HepG2 (cell line): ENCODE results near the gene NOTUM. TPM values are rescaled to one million over a fixed set of nuclear protein-coding genes. Genes with fewer than 3 reads are reported as not detected.

ENCODE experiments used
- AHDC1 ChIP-seq: sonication (generic); formaldehyde crosslinking; IDR thresholded peaks from 2 replicates; pipeline ENCODE4 v1.5.1; 2020; ENCODE audit warnings: mild to moderate bottlenecking, missing genetic modification reagents, borderline replicate concordance
- AHR ChIP-seq: IDR thresholded peaks from 2 replicates; pipeline ENCODE4 v1.6.1; 2018; ENCODE audit warnings: missing genetic modification reagents, missing compliant biosample characterization
- FOSL1 ChIP-seq: sonication (generic); formaldehyde crosslinking; IDR thresholded peaks from 2 replicates; pipeline ENCODE4 v1.9.0; 2021; ENCODE audit warnings: missing genetic modification reagents, borderline replicate concordance
- HDAC6 ChIP-seq: fragments of 200-600 bp; sonication (generic); IDR thresholded peaks from 2 replicates; pipeline ENCODE4 v1.7.0; 2017; ENCODE audit warnings: mild to moderate bottlenecking, antibody characterized with exemption, low read length, low read depth
- HNRNPLL ChIP-seq: fragments of 200-400 bp; formaldehyde crosslinking; IDR thresholded peaks from 2 replicates; pipeline ENCODE4 v1.6.1; 2017; ENCODE audit warnings: mild to moderate bottlenecking, low read depth, low read length; ENCODE audit not compliant: poor library complexity, severe bottlenecking
- MAFF ChIP-seq: IDR thresholded peaks from 2 replicates; pipeline ENCODE4 v1.6.1; 2011; ENCODE audit warnings: low read depth, low read length, improper control_type of control experiment
- MED8 ChIP-seq: sonication (generic); formaldehyde crosslinking; IDR thresholded peaks from 2 replicates; pipeline ENCODE4 v1.8.1; 2023; ENCODE audit warnings: mild to moderate bottlenecking, missing genetic modification reagents; ENCODE audit not compliant: insufficient replicate concordance
- PAF1 ChIP-seq: IDR thresholded peaks from 2 replicates; pipeline ENCODE4 v1.6.1; 2016; ENCODE audit warnings: missing genetic modification reagents, missing compliant biosample characterization
- PBX2 ChIP-seq: IDR thresholded peaks from 2 replicates; pipeline ENCODE4 v1.6.1; 2016; ENCODE audit warnings: control low read depth
- PRPF4 ChIP-seq: fragments of 200-400 bp; formaldehyde crosslinking; IDR thresholded peaks from 2 replicates; pipeline ENCODE4 v1.6.1; 2016; ENCODE audit warnings: low read length, low read depth; ENCODE audit not compliant: poor library complexity, severe bottlenecking
- RAD21 ChIP-seq: fragments of 450-650 bp; formaldehyde crosslinking; IDR thresholded peaks from 2 replicates; pipeline ENCODE4 v1.5.0; 2020; ENCODE audit warnings: mild to moderate bottlenecking
- ZNF264 ChIP-seq: sonication (generic); formaldehyde crosslinking; IDR thresholded peaks from 2 replicates; pipeline ENCODE4 v1.4.0; 2020; ENCODE audit warnings: missing genetic modification reagents
- ZNF367 ChIP-seq: sonication (generic); formaldehyde crosslinking; IDR thresholded peaks from 2 replicates; pipeline ENCODE4 v1.4.0; 2020; ENCODE audit warnings: missing genetic modification reagents, borderline replicate concordance
- ZNF431 ChIP-seq: sonication (generic); formaldehyde crosslinking; IDR thresholded peaks from 2 replicates; pipeline ENCODE4 v1.9.0; 2022; ENCODE audit warnings: missing genetic modification reagents, low read depth, mild to moderate bottlenecking, borderline replicate concordance
- ZNF530 ChIP-seq: sonication (generic); formaldehyde crosslinking; IDR thresholded peaks from 2 replicates; pipeline ENCODE4 v1.5.0; 2020; ENCODE audit warnings: low read depth, mild to moderate bottlenecking, missing genetic modification reagents
- ZNF670 ChIP-seq: sonication (generic); formaldehyde crosslinking; IDR thresholded peaks from 2 replicates; pipeline ENCODE4 v1.8.0; 2022; ENCODE audit warnings: mild to moderate bottlenecking, missing genetic modification reagents, borderline replicate concordance
- polyA plus RNA-seq, 8 experiments: library from polyadenylated mRNA; depleted of rRNA in 3 of 8; stranded (reverse) in 7 of 8; unstranded in 1 of 8; fragments of >200 nt; fragmentation: Illumina TruSeq in 4 of 8; extraction: Trizol in 4 of 8; gene quantifications; 2 replicates each; pipeline versions ENCODE4 v1.2.1 to v1.2.3, GENCODE V29; 2011 to 2016; ENCODE audit warnings: low read depth in 4 of 8, missing spikeins in 1 of 8, mixed read lengths in 1 of 8; ENCODE audit not compliant: insufficient read depth in 1 of 8
- total RNA-seq, 5 experiments: library from RNA; depleted of rRNA; stranded (reverse); fragments of >200 nt; fragmentation: Illumina TruSeq; extraction: Trizol; gene quantifications; 2 replicates each; pipeline ENCODE4 v1.2.3, GENCODE V29; 2016; ENCODE audit warnings: low read depth in 1 of 5
- TF ChIP-seq, protein P1 (sequence below): sonication (generic); formaldehyde crosslinking; IDR thresholded peaks from 2 replicates; pipeline ENCODE4 v1.8.1; 2023; ENCODE audit warnings: mild to moderate bottlenecking, missing genetic modification reagents, borderline replicate concordance
- TF ChIP-seq, protein P2 (sequence below): sonication (generic); formaldehyde crosslinking; conservative IDR thresholded peaks from 2 replicates; pipeline ENCODE4 v1.4.0; 2020; ENCODE audit warnings: missing genetic modification reagents

NOTUM gene
- total and polyA plus RNA-seq, 2 of the 13 experiments (the other 11 are each of a cell fraction or from before 2014, with no cell fraction given) = 150 to 160 TPM

DNA sequence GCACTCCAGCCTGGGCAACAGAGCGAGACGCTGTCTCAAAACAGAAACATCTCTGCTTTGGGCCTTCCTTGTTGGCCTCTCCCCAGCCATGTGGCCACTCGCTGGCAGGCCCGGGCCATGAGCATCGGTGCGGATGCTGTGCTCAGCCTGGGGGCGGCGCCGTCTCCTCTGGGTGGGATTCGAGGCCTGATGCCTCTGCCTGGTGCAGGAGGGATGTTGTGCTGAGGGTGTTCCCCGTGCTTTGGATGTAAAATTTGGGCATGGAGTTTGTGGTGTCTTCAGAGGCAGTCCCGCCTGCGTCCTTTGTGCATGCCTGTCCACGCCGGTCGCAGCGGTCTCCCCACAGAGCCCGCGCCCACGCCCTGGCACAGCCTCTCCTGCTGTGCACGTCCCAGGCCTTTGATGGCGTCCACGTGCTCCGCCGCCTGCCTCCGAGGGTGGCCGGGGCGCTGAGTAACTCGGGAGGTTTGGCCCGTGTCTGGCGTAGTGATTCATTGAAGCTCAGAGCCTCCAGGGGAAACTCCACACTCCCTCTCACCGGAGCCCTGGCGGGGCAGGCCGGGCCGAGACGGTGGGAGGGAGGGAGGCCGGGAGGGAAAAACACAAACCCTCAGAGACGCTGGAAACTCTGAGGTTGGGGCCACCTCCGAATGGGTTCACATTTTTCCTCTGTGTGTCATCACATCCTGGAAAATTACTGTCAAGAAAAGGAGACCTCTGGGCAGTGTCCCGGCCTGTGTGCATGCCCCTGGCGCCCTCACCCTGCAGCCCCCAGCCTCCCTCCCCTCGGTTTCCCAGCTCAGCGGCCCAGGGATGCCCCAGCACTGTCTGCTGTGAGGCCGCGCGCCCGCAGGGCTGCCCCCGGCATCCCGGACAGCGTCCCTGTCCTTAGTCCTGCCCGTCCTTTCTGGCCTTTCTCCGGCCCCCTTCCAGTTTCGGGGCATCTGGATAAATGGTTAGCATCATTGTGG lies 42.7 kb upstream of the NOTUM start (continued):
- peak; percentile 10 for TF ChIP-seq PRPF4
- TF ChIP-seq ZNF367 (CRISPR knock-in tag) = no peak
- TF ChIP-seq, protein P1, sequence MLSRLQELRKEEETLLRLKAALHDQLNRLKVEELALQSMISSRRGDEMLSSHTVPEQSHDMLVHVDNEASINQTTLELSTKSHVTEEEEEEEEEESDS (CRISPR knock-in tag) = no peak; the same call in 1 of the 2 replicates
- 0 out of 2 replicates have a peak, but pooled peaks have one; percentile 93 for TF ChIP-seq AHR (CRISPR knock-in tag)
- no peak; the same call in 1 of the 2 replicates for TF ChIP-seq RAD21 (CRISPR knock-in tag)
- TF ChIP-seq ZNF264 (CRISPR knock-in tag) = peak; percentile 99
- no peak for TF ChIP-seq PBX2
- TF ChIP-seq, protein P2, sequence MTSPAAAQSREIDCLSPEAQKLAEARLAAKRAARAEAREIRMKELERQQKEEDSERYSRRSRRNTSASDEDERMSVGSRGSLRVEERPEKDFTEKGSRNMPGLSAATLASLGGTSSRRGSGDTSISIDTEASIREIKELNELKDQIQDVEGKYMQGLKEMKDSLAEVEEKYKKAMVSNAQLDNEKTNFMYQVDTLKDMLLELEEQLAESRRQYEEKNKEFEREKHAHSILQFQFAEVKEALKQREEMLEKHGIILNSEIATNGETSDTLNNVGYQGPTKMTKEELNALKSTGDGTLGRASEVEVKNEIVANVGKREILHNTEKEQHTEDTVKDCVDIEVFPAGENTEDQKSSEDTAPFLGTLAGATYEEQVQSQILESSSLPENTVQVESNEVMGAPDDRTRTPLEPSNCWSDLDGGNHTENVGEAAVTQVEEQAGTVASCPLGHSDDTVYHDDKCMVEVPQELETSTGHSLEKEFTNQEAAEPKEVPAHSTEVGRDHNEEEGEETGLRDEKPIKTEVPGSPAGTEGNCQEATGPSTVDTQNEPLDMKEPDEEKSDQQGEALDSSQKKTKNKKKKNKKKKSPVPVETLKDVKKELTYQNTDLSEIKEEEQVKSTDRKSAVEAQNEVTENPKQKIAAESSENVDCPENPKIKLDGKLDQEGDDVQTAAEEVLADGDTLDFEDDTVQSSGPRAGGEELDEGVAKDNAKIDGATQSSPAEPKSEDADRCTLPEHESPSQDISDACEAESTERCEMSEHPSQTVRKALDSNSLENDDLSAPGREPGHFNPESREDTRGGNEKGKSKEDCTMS (CRISPR knock-in tag) = no peak
- TF ChIP-seq MAFF = no peak
- TF ChIP-seq ZNF530 = no peak
- TF ChIP-seq HNRNPLL = peak; percentile 85
- TF ChIP-seq ZNF670 = no peak
- peak; percentile 39; the same call in 1 of the 2 replicates for TF ChIP-seq FOSL1
- TF ChIP-seq AHDC1 (CRISPR knock-in tag) = no peak
- peak; percentile 80; the same call in 1 of the 2 replicates for TF ChIP-seq ZNF431 (CRISPR knock-in tag)
- TF ChIP-seq PAF1 (CRISPR knock-in tag) = peak; percentile 73
- no peak for TF ChIP-seq HDAC6
- peak; percentile 72 for TF ChIP-seq MED8 (CRISPR knock-in tag)
